ENCODE measurements around the gene ZNF619. TPM values are rescaled to one million over a fixed set of nuclear protein-coding genes. Genes with fewer than 3 reads are reported as not detected.

Gene ZNF619
- total and polyA plus RNA-seq, 9 of the 15 experiments (the other 6 are each of a cell fraction or from before 2014, with no cell fraction given), result 1.3 to 9.1 (median 6.3) TPM

- intact Hi-C loops (cut with micrococcal nuclease), result no loop called here
- DNase-seq (ENCODE audit: extremely low read depth in 1 of 4, low spot score in 3 of 4), result no peak
- peaks cover 84% of the 10 kb centered on the region for H3K36me3 ChIP-seq (ENCODE audit: control insufficient read depth, insufficient read depth, low read length)
- CTCF ChIA-PET (ENCODE audit: low intra/inter-chr PET ratio), result no interaction called here
- no peaks in the 10 kb centered on the region for H3K9me1 ChIP-seq (ENCODE audit: control insufficient read depth, insufficient read depth, low read length)
- in situ Hi-C loops (cut with MboI), result no loop called here
- ATAC-seq, result no peak
- POLR2A ChIA-PET, result no interaction called here
- H3K4me3 ChIP-seq, result no peak overlapping the region
- no peak overlapping the region for H2AFZ ChIP-seq (ENCODE audit: low read depth, low read length)
- BruUV-seq (replicated peaks), result no TSS peak
- H3K27me3 ChIP-seq (ENCODE audit: control insufficient read depth in 2 of 2, insufficient read depth in 2 of 2, low read length in 2 of 2), result no peaks in the 10 kb centered on the region
- no peak overlapping the region for H3K9ac ChIP-seq (ENCODE audit: insufficient read depth in 1 of 2, low read depth in 2 of 2, low read length in 2 of 2)
- H3K27ac ChIP-seq (ENCODE audit: extremely low read depth, low read depth, low read length), result no peak overlapping the region
- no peaks in the 10 kb centered on the region; a peak in 1 of 5 replicates for H3K4me1 ChIP-seq (replicated peaks in 1 of 2; ENCODE audit: control insufficient read depth in 2 of 2, insufficient read depth in 2 of 2, low read length in 2 of 2)
- peaks cover 6% of the 10 kb centered on the region; the same call in 1 of the 2 replicates for H3K9me3 ChIP-seq (replicated peaks; ENCODE audit: control insufficient read depth, insufficient read depth, low read depth, low read length)
- H3K79me2 ChIP-seq (ENCODE audit: control insufficient read depth, insufficient read depth, low read length), result 0 out of 3 replicates have a peak, but pooled peaks cover 5% of the 10 kb centered on the region
- TF ChIP-seq ZNF274 (IDR thresholded peaks at IDR 0.05; ENCODE audit: borderline replicate concordance, low read depth, low read length) (peak; percentile 71; the same call in 1 of the 2 replicates), PBX2 (CRISPR knock-in tag; IDR thresholded peaks at IDR 0.05; ENCODE audit: low read depth) (no peak), PBX2 (tag; conservative IDR thresholded peaks at IDR 0.05; ENCODE audit: low read depth) (no peak), STAT5A (IDR thresholded peaks at IDR 0.05; ENCODE audit: borderline replicate concordance, low read length) (no peak), IRF1 (CRISPR knock-in tag; IDR thresholded peaks at IDR 0.05; ENCODE audit: borderline replicate concordance) (no peak), ATF1 (CRISPR knock-in tag; IDR thresholded peaks at IDR 0.05) (no peak), ATF1 (tag; IDR thresholded peaks at IDR 0.05) (no peak), SAFB (IDR thresholded peaks at IDR 0.05; ENCODE audit: borderline replicate concordance, low read depth, low read length) (no peak), ZNF75A (CRISPR knock-in tag; IDR thresholded peaks at IDR 0.05) (peak; percentile 81; the same call in 1 of the 2 replicates), ATF3 (IDR thresholded peaks at IDR 0.05) (0 out of 2 replicates have a peak, but pooled peaks have one; percentile 12), ATF3 (CRISPR knock-in tag; conservative IDR thresholded peaks at IDR 0.05) (no peak), PRPF4 (IDR thresholded peaks at IDR 0.05; ENCODE audit: insufficient read depth, low read depth, low read length, poor library complexity, severe bottlenecking) (no peak), SMARCA5 (IDR thresholded peaks at IDR 0.05) (no peak), ESRRA (IDR thresholded peaks at IDR 0.05; ENCODE audit: borderline replicate concordance, low read depth) (no peak), RFX7 (CRISPR knock-in tag; IDR thresholded peaks at IDR 0.05) (no peak), EHMT2 (IDR thresholded peaks at IDR 0.05) (no peak), ZSCAN29 (IDR thresholded peaks at IDR 0.05) (no peak)
- H3K4me2 ChIP-seq (ENCODE audit: insufficient read depth, low read length), result no peak overlapping the region
- H4K20me1 ChIP-seq (replicated peaks; ENCODE audit: control insufficient read depth, insufficient read depth, low read length), result no peaks in the 10 kb centered on the region
- 97% methylated on average over 5 of the region's 5 CpGs for WGBS (ENCODE audit: insufficient coverage, low coverage, missing lambda C conversion rate)
- no peak for FAIRE-seq
Observed at GRCh38 chr3:40532252-40532651, 55.3 kb downstream of the ZNF619 start.

Data from K562 (cell line).